Muscle layer of duodenum (tissue), 2 donors: ENCODE results near the gene SKI.

Source experiments
- H3K27ac ChIP-seq: one replicate; pipeline ENCODE4 v1.7.0; 2013; ENCODE audit warnings: mild to moderate bottlenecking, low read length
- H3K27me3 ChIP-seq: one replicate; pipeline ENCODE4 v1.7.0; 2013; ENCODE audit warnings: low read depth, mild to moderate bottlenecking, control low read depth, low read length
- H3K36me3 ChIP-seq, 2 donors: one replicate each; pipeline ENCODE4 v1.7.0; 2013; ENCODE audit warnings: low read length in 2 of 2, control low read depth in 1 of 2, mild to moderate bottlenecking in 1 of 2; ENCODE audit not compliant: insufficient read depth in 2 of 2, control insufficient read depth in 1 of 2
- H3K4me1 ChIP-seq, 2 donors: one replicate each; pipeline ENCODE4 v1.7.0; 2013; ENCODE audit warnings: low read length in 2 of 2, mild to moderate bottlenecking in 2 of 2, control low read depth in 1 of 2, moderate library complexity in 1 of 2; ENCODE audit not compliant: insufficient read depth in 2 of 2, control insufficient read depth in 1 of 2
- H3K4me3 ChIP-seq, 2 donors: one replicate each; pipeline ENCODE4 v1.7.0; 2013; ENCODE audit warnings: low read length in 2 of 2, low read depth in 1 of 2, mild to moderate bottlenecking in 1 of 2
- H3K9me3 ChIP-seq, 2 donors: one replicate each; pipeline ENCODE4 v1.7.0; 2013; ENCODE audit warnings: low read length in 2 of 2, control low read depth in 1 of 2, mild to moderate bottlenecking in 1 of 2; ENCODE audit not compliant: control insufficient read depth in 1 of 2
- donor health status: healthy.

The SKI gene

DNA sequence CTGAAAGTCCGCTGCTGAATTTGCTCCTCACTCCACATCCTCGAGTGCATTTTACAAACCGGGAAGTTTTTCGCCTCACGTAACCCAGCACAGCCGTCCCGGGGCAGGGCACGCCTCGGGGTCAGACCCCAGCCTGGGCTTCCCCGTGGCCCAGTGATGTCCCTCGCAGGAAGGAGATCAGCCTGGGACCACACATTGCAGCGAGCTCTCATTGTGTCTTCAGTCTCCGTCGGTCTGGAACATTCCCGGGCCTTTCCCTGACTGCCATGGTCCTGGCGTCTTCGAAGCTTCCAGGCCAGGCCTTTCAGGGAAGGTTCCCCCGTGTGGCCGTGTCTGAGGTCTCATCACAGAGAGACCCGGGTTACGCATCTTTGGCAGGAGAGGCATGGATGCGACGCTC is 119.8 kb downstream of the SKI start:
- no peaks in the 10 kb centered on the region for H3K36me3 ChIP-seq
- no peak overlapping the region for H3K4me3 ChIP-seq
- H3K9me3 ChIP-seq = no peaks in the 10 kb centered on the region
- H3K4me1 ChIP-seq = no peaks in the 10 kb centered on the region
- no peaks in the 10 kb centered on the region for H3K27me3 ChIP-seq
- H3K27ac ChIP-seq = no peak overlapping the region

- H3K9me3 ChIP-seq = no peaks in the 10 kb centered on the region
- H3K27me3 ChIP-seq = no peaks in the 10 kb centered on the region
- H3K4me3 ChIP-seq = no peak overlapping the region
- no peak overlapping the region for H3K27ac ChIP-seq
- no peaks in the 10 kb centered on the region for H3K36me3 ChIP-seq
- H3K4me1 ChIP-seq = no peaks in the 10 kb centered on the region
Observed at GRCh38 chr1:2348346-2349325, 120.5 kb downstream of the SKI start.

DNA sequence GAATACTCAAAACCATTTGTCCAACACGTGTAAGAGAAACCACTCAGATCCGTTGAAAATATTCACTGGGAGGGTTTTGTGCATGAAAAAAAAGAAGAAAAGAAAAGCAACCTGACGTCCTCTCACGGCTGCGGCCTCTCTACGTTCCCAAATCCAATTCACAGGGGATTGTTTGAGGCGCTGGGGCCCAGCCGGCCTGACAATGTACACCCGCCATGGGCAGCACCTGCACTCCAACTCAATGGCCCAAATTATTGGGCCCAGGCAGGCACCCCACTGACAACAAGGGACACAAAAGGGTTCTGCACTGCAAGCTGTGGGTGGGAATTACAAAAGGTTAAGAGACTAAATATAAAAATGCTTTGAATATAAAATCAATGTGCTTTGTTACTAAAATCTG is 121.7 kb downstream of the SKI start:
- Histone ChIP-seq H3K27me3 (no peaks in the 10 kb centered on the region), H3K4me3 (no peak overlapping the region), H3K36me3 (no peaks in the 10 kb centered on the region), H3K4me1 (no peaks in the 10 kb centered on the region), H3K27ac (no peak overlapping the region), H3K9me3 (no peaks in the 10 kb centered on the region)

DNA sequence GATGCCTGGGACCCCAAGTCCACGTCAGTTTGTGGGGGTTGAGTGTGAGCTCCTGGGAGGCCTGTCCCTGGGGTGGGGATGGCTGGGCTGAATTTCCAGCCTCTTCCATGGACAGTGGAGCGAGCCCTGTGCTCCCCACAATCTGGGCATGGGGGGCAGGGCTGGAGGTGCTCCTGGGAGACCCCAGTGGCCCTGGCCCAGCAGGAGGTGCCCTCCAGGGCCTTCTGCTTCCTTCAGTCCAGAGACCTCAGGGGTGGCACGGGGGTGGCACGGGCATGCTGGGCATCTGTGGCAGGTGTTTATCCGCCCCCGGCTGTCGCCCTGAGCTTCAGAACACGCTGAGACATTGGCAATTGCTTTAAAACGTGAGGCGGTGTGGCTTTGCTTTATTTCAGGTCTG is 122.4 kb downstream of the SKI start:
- Histone ChIP-seq H3K4me3 (no peak overlapping the region), H3K4me1 (no peaks in the 10 kb centered on the region), H3K36me3 (no peaks in the 10 kb centered on the region), H3K27ac (no peak overlapping the region), H3K27me3 (no peaks in the 10 kb centered on the region), H3K9me3 (no peaks in the 10 kb centered on the region)

DNA sequence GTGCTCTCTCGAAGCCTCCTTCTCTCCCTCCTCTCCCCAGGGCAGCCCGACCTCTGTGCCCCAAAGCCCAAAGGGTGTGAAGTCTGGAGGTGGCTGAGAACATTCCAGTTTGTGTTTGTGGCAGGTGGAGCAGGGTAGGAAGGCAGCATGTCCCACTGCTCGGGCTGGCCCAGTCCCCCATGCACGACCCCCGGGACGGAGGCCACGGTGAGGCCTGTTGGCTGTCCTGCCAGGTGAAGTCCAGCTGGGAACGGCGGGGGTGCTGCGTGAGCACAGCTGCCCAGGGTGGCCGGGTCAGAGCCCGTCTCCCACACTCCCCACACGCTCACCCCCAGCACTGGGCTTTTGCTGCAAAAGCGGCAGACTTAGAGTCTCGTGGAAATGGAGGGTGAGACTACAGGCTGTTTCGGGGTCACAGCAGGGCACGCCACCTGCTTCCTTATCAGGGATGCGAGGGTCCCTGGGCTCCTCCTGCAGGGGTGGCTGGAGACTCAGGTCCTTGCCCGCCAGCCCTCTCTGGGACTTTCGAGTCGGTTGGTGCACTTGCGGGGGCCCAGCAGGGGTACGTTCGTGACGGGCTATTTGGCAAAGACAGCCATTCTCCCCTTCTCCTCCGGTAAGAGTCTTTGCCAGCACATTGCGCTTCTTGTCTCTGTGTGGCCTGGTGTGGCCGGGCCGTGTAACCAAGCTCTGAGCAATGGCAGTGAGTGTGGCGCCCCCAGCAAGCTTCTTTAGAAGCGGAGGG is 123.0 kb downstream of the SKI start:
- Histone ChIP-seq H3K27ac (no peak overlapping the region), H3K4me1 (no peaks in the 10 kb centered on the region), H3K36me3 (no peaks in the 10 kb centered on the region), H3K4me3 (no peak overlapping the region), H3K27me3 (no peaks in the 10 kb centered on the region), H3K9me3 (no peaks in the 10 kb centered on the region)

DNA sequence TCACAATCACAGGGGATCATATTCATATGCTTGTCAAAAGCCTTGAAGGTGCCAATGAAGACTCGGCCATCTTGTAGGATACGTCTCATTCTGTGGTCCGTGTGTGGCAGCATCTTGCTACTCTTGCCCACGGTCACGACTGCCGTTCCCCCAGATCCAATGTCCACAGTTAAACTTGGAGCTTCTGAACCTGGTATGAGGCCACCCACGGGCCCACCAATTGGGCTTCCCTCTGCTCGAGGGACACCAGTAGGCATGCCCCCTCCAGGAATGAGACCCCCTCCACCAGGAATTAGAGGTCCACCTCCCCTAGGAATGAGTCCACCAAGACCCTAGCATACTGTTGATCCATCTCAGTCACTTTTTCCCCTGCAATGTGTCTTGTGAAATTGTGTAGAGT is 123.6 kb downstream of the SKI start:
- Histone ChIP-seq H3K27ac (no peak overlapping the region), H3K4me1 (no peaks in the 10 kb centered on the region)

GRCh38 chr1:2352341-2352896 is 124.3 kb downstream of the SKI start:
- Histone ChIP-seq H3K36me3 (no peaks in the 10 kb centered on the region), H3K9me3 (no peaks in the 10 kb centered on the region), H3K4me1 (no peaks in the 10 kb centered on the region)

More for the DNA sequence above, 123.6 kb downstream of the SKI start:
- no peaks in the 10 kb centered on the region for H3K27me3 ChIP-seq
- no peaks in the 10 kb centered on the region for H3K9me3 ChIP-seq
- H3K4me3 ChIP-seq = no peak overlapping the region
- H3K36me3 ChIP-seq = no peaks in the 10 kb centered on the region

DNA sequence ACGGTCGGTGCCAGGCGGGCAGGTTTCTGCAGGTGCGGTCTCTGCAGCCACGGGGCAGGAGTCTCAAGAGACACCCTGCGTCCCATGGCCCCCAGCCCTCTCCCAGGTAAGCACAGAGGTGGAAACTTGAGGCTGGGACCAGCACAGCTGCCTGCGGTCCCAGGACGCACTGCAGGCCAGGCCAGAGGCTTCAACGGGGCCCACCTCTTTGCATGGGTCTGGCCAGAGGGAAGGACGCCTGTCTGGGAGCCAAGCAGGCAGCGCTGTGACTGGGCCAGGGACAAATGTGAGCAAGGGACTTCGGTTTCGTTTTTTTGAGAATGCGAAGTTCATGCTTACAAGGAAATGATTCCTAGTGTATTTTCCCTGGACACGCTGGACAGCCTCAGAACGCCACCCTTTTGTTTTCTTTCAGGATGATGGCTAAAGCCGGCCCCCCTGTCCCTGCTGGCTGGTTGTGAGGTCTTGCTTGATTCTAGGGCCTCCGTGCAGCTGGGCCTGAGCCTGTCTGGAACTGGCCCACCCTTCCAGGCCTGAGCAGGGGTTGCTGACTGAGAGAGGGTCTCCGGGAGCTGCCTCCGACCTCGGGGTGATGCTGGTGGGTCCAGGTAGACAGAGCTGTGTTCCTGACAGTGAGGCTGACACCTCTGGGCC is 124.9 kb downstream of the SKI start:
- H3K27me3 ChIP-seq = no peaks in the 10 kb centered on the region
- H3K9me3 ChIP-seq = no peaks in the 10 kb centered on the region
- no peaks in the 10 kb centered on the region for H3K36me3 ChIP-seq
- no peaks in the 10 kb centered on the region for H3K4me1 ChIP-seq
- H3K4me3 ChIP-seq = no peak overlapping the region
- H3K27ac ChIP-seq = no peak overlapping the region

More at GRCh38 chr1:2352341-2352896, 124.3 kb downstream of the SKI start:
- no peak overlapping the region for H3K4me3 ChIP-seq
- H3K27ac ChIP-seq = no peak overlapping the region
- no peaks in the 10 kb centered on the region for H3K27me3 ChIP-seq

GRCh38 chr1:2353551-2354438 is 125.7 kb downstream of the SKI start:
- H3K9me3 ChIP-seq = no peaks in the 10 kb centered on the region
- H3K4me3 ChIP-seq = no peak overlapping the region
- no peaks in the 10 kb centered on the region for H3K4me1 ChIP-seq
- H3K27ac ChIP-seq = no peak overlapping the region
- H3K27me3 ChIP-seq = no peaks in the 10 kb centered on the region
- H3K36me3 ChIP-seq = no peaks in the 10 kb centered on the region

DNA sequence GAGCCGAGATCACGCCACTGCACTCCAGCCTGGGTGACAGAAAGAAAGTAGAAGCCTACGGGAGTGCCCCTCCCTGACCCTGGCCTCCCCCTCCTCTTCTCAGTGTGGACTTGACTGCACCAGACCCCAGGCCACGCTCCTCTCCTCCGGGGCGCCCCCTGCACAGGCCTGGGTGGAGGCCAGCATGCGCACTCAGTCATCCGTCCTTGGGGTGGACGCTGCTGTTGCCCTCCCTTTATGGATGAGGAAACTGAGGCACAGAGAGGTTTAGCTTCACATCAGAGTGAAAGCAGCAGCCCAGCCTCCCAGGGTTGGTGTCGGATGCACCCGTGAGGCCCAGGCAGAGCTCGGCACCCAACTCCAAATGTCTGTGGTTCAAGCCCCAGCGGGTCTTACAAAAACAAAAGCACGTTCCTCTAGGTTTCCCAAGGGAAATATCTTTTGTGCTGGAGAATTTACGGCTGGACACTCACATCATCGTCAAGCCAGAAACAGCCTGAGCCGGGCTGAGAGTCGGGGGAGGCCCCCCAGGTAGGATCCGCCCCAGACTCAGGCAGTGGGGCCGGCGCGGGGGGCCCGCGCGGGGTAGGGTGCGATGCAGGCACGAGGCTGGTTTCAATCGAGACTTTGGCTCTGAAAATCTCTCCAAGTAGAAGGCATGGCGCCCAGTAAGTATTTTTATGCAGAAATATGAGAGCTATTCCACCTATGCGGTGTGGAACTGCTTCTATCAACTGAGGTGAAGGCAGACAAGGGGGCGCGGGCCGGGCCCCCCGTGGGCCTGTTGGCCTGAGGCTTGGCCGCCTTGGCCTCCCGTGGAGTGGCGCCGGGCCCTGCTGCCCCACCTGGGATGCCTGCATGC is 126.6 kb downstream of the SKI start:
- no peak overlapping the region for H3K27ac ChIP-seq
- no peaks in the 10 kb centered on the region for H3K4me1 ChIP-seq
- H3K4me3 ChIP-seq = no peak overlapping the region
- no peaks in the 10 kb centered on the region for H3K27me3 ChIP-seq
- H3K36me3 ChIP-seq = no peaks in the 10 kb centered on the region
- H3K9me3 ChIP-seq = no peaks in the 10 kb centered on the region
